B cell (primary cell): ENCODE data around the gene NAP1L5. TPM values are rescaled to one million over a fixed set of nuclear protein-coding genes. Genes with fewer than 3 reads are reported as not detected.

Experiments used
- ATAC-seq: fragments of 200-7000 bp; cut with Tn5 transposase; one replicate; pipeline ENCODE4 v1.10.0; 2021; ENCODE audit warnings: low read depth, mild to moderate bottlenecking, moderate number of reproducible peaks, moderate library complexity
- CTCF ChIA-PET: fragments of 350-600 bp; sonication (Branson Sonifier 250); formaldehyde crosslinking; loops from one replicate; lab custom pipeline; 2021; ENCODE audit warnings: antibody characterized with exemption, inconsistent platforms; lab: Charles Lee
- POLR2A ChIA-PET: fragments of 350-600 bp; sonication (Branson Sonifier 250); formaldehyde crosslinking; loops from one replicate; lab custom pipeline; 2021; ENCODE audit warnings: antibody characterized with exemption; lab: Charles Lee
- DNase-seq: peaks from one replicate; pipeline ENCODE4 v3.0.0; 2013
- H2AFZ ChIP-seq: 2 replicates; pipeline ENCODE4 v1.6.1; 2012; ENCODE audit warnings: mild to moderate bottlenecking, low read depth, low read length; ENCODE audit not compliant: insufficient read depth, poor library complexity, severe bottlenecking
- H3K27ac ChIP-seq, 2 donors: 1 replicate in 1 of 2; 2 replicates in 1 of 2; pipeline ENCODE4 v1.5.1; 2012 to 2013; ENCODE audit warnings: low read length in 2 of 2, mild to moderate bottlenecking in 2 of 2, moderate library complexity in 1 of 2
- H3K27me3 ChIP-seq, 4 experiments: fragments of 200-600 bp in 1 of 4; sonication (generic) in 1 of 4; replicated peaks in 1 of 4; 1 replicate in 2 of 4; 2 replicates in 2 of 4; pipeline versions ENCODE4 v1.6.1 to v1.7.0; 2013 to 2016; ENCODE audit warnings: low read length in 3 of 4, mild to moderate bottlenecking in 2 of 4, mixed read lengths in 1 of 4, moderate library complexity in 1 of 4; ENCODE audit not compliant: insufficient read depth in 4 of 4, control insufficient read depth in 3 of 4; ENCODE audit errors: control extremely low read depth in 1 of 4
- H3K36me3 ChIP-seq, 2 experiments: replicated peaks in 1 of 2; 1 replicate in 1 of 2; 2 replicates in 1 of 2; pipeline versions ENCODE4 v1.6.1 to v1.7.1; 2013; ENCODE audit warnings: low read length in 1 of 2; ENCODE audit not compliant: insufficient read depth in 2 of 2, control insufficient read depth in 1 of 2; ENCODE audit errors: control extremely low read depth in 1 of 2, extremely low read depth in 1 of 2
- H3K4me1 ChIP-seq, 2 donors: fragments of 200-600 bp in 1 of 2; sonication (generic) in 1 of 2; 1 replicate in 1 of 2; 2 replicates in 1 of 2; pipeline versions ENCODE4 v1.5.1 to v1.6.1; 2013 to 2017; ENCODE audit warnings: low read length in 2 of 2; ENCODE audit not compliant: control insufficient read depth in 2 of 2, insufficient read depth in 2 of 2
- H3K4me2 ChIP-seq: replicated peaks from 2 replicates; pipeline ENCODE3; 2012; ENCODE audit warnings: mild to moderate bottlenecking, low read depth, low read length; ENCODE audit not compliant: poor library complexity, severe bottlenecking
- H3K4me3 ChIP-seq, 5 experiments: fragments of 200-600 bp in 1 of 5; sonication (generic) in 1 of 5; 1 replicate in 3 of 5; 2 replicates in 2 of 5; pipeline versions ENCODE4 v1.5.1 to v1.7.0; 2011 to 2016; ENCODE audit warnings: low read length in 4 of 5, mild to moderate bottlenecking in 4 of 5, low read depth in 2 of 5, control low read depth in 1 of 5, moderate library complexity in 1 of 5; ENCODE audit not compliant: insufficient read depth in 1 of 5; ENCODE audit errors: control extremely low read depth in 1 of 5, extremely low read depth in 1 of 5
- H3K79me2 ChIP-seq: fragments of 200-600 bp; sonication (generic); one replicate; pipeline ENCODE4 v1.6.0; 2016; ENCODE audit warnings: low read length; ENCODE audit not compliant: control insufficient read depth, insufficient read depth
- H3K9ac ChIP-seq: fragments of 200-600 bp; sonication (generic); 2 replicates; pipeline ENCODE4 v1.6.1; 2017; ENCODE audit warnings: mild to moderate bottlenecking, low read length, moderate library complexity
- H3K9me3 ChIP-seq, 3 donors: one replicate each; pipeline versions ENCODE4 v1.6.1 to v1.7.1; 2013; ENCODE audit warnings: low read length in 2 of 3; ENCODE audit not compliant: control insufficient read depth in 2 of 3, insufficient read depth in 1 of 3; ENCODE audit errors: control extremely low read depth in 1 of 3
- H4K20me1 ChIP-seq: 2 replicates; pipeline ENCODE4 v1.6.0; 2012; ENCODE audit warnings: mild to moderate bottlenecking, low read length; ENCODE audit not compliant: insufficient read depth, control insufficient read depth, poor library complexity, severe bottlenecking
- H3K27ac Mint-ChIP-seq: one replicate; pipeline ENCODE4 v1.8.0; 2021; ENCODE audit warnings: mixed read lengths
- H3K27me3 Mint-ChIP-seq: one replicate; pipeline ENCODE4 v1.8.0; 2021; ENCODE audit warnings: mixed read lengths
- H3K4me1 Mint-ChIP-seq: one replicate; pipeline ENCODE4 v1.8.0; 2021; ENCODE audit warnings: mixed read lengths
- H3K4me3 Mint-ChIP-seq: one replicate; pipeline ENCODE4 v1.8.0; 2021; ENCODE audit warnings: mixed read lengths
- H3K9me3 Mint-ChIP-seq: one replicate; pipeline ENCODE4 v1.8.0; 2022; ENCODE audit warnings: mixed read lengths; ENCODE audit not compliant: insufficient read depth
- CTCF ChIP-seq: fragments of 200-600 bp; IDR thresholded peaks from one replicate; pipeline ENCODE4 v1.8.0; 2022; ENCODE audit warnings: antibody characterized with exemption, mild to moderate bottlenecking
- EZH2 ChIP-seq: IDR thresholded peaks from 2 replicates; pipeline ENCODE4 v1.6.1; 2012; ENCODE audit warnings: borderline replicate concordance, low read depth, mild to moderate bottlenecking, moderate library complexity, low read length; ENCODE audit not compliant: insufficient read depth, poor library complexity, severe bottlenecking
- WGBS: methylation state at CpG from one replicate; pipeline ENCODE4 v1.1.5; 2013; ENCODE audit warnings: missing lambda C conversion rate; ENCODE audit not compliant: insufficient coverage; 5-methylcytosine and 5-hydroxymethylcytosine counted together
- intact Hi-C: fragments of 100-400 bp; cut with micrococcal nuclease; formaldehyde crosslinking; loops from one replicate; pipeline ENCODE4 v1.10.0; 2022
- polyA plus RNA-seq: library from polyadenylated mRNA; depleted of rRNA; stranded (reverse); fragments of >200 nt; gene quantifications from 2 replicates; pipeline ENCODE4 v1.2.3, GENCODE V29; 2012
- total RNA-seq, 2 donors: library from RNA; stranded (reverse); fragments of 120-200 nt in 1 of 2; gene quantifications; 1 replicate in 1 of 2; 2 replicates in 1 of 2; pipeline versions ENCODE4 v1.2.3 to v1.2.4, GENCODE V29; 2013 to 2022

The NAP1L5 gene
- total and polyA plus RNA-seq, 2 donors (not counting 1 experiment from before 2014, with no cell fraction given), result 1.5 to 1.7 TPM

- no peak overlapping the region for H3K27ac Mint-ChIP-seq
- DNase-seq (no peak), ATAC-seq (no peak)
- CTCF ChIA-PET, result interaction anchor here (0.6 to 0.9 kb wide), 2 partner anchors 185 to 212 kb away, joined by 3 read pairs; no protein-coding TSS in a partner anchor
- intact Hi-C loops, result no loop called here
- H4K20me1 ChIP-seq, result no peaks in the 10 kb centered on the region
- no peak overlapping the region for H3K4me3 Mint-ChIP-seq
- H3K27me3 ChIP-seq, result no peaks in the 10 kb centered on the region
- POLR2A ChIA-PET, result no interaction called here
- H2AFZ ChIP-seq, result no peak overlapping the region
- H3K27me3 Mint-ChIP-seq, result no peaks in the 10 kb centered on the region
- H3K9ac ChIP-seq, result no peak overlapping the region
- H3K9me3 ChIP-seq, result no peaks in the 10 kb centered on the region
- peaks cover 26 to 65% of the 10 kb centered on the region in 2 experiments for H3K36me3 ChIP-seq
- TF ChIP-seq EZH2 (no peak), CTCF (no peak)
- H3K4me3 ChIP-seq, result no peak overlapping the region
- H3K27ac ChIP-seq, result no peak overlapping the region
- H3K4me1 Mint-ChIP-seq, result no peaks in the 10 kb centered on the region
- no peak overlapping the region for H3K4me2 ChIP-seq
- H3K79me2 ChIP-seq, result no peaks in the 10 kb centered on the region
- 100% methylated on average over 2 of the region's 2 CpGs for WGBS
- no peaks in the 10 kb centered on the region for H3K4me1 ChIP-seq
- H3K9me3 Mint-ChIP-seq, result no peaks in the 10 kb centered on the region
Observed at GRCh38 chr4:88724406-88724805, 26.8 kb upstream of the NAP1L5 start.

- ChIA-PET POLR2A (no interaction called here), CTCF (no interaction called here)
- Histone ChIP-seq H3K9ac (no peak overlapping the region), H3K4me3 (no peak overlapping the region), H3K4me2 (no peak overlapping the region), H3K27me3 (no peaks in the 10 kb centered on the region), H3K27ac (no peak overlapping the region), H3K4me1 (no peaks in the 10 kb centered on the region), H4K20me1 (no peaks in the 10 kb centered on the region), H3K9me3 (peaks cover 0 to 3% (median under 1%) of the 10 kb centered on the region in 3 donors), H2AFZ (no peak overlapping the region), H3K79me2 (no peaks in the 10 kb centered on the region), H3K36me3 (peaks cover 23 to 72% of the 10 kb centered on the region in 2 experiments)
- ATAC-seq (no peak), DNase-seq (no peak)
- Mint-ChIP-seq H3K4me1 (no peaks in the 10 kb centered on the region), H3K27me3 (no peaks in the 10 kb centered on the region), H3K27ac (no peak overlapping the region), H3K9me3 (no peaks in the 10 kb centered on the region), H3K4me3 (no peak overlapping the region)
- 100% methylated on average over 2 of the region's 2 CpGs for WGBS
- intact Hi-C loops, result no loop called here
- no peak for TF ChIP-seq CTCF
- TF ChIP-seq EZH2, result no peak
Observed at GRCh38 chr4:88722828-88723227, 25.2 kb upstream of the NAP1L5 start.
